Cerebellar cortex (tissue), 1 donor: Measurements from ENCODE around the gene MAL.
"Not testable (repeated sequence)": the region's sequence is repeated elsewhere in the genome, so short reads cannot be mapped to it uniquely, and the experiment has no call there.

Experiments used
- DNase-seq: peaks from one replicate; pipeline ENCODE4 v3.0.0-alpha.2; 2015; ENCODE audit warnings: low spot score

The MAL gene

DNA sequence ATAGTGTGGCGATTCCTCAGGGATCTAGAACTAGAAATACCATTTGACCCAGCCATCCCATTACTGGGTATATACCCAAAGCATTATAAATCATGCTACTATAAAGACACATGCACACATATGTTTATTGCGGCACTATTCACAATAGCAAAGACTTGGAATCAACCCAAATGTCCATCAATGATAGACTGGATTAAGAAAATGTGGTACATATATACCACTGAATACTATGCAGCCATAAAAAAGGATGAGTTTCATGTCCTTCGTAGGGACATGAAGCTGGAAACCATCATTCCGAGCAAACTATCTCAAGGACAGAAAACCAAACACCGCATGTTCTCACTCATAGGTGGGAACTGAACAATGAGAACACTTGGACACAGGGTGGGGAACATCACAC, 72.8 kb downstream of the MAL start:
- DNase-seq = not testable (repeated sequence)

- no peak for DNase-seq
These were observed 74.4 kb downstream of the MAL start for GRCh38 chr2:95099910-95100309.
